Fibroblast of peridontal ligament (primary cell): ENCODE results near the gene ZNF346.
"Not testable (repeated sequence)": the region's sequence is repeated elsewhere in the genome, so short reads cannot be mapped to it uniquely, and the experiment has no call there.

Experiments used
- DNase-seq: peaks from one replicate; pipeline ENCODE4 v3.0.0-alpha.2; 2010; ENCODE audit errors: extremely low read depth

The ZNF346 gene

GRCh38 chr5:177008716-177009115 is 13.8 kb upstream of the ZNF346 start:
- DNase-seq, result no peak

- DNase-seq, result no peak
Measured at GRCh38 chr5:177010153-177010552, 12.3 kb upstream of the ZNF346 start.

GRCh38 chr5:177015156-177015555 is 7.3 kb upstream of the ZNF346 start:
- no peak for DNase-seq

GRCh38 chr5:177018341-177018740 is 4.2 kb upstream of the ZNF346 start:
- no peak for DNase-seq

GRCh38 chr5:177020033-177020432 is 2.5 kb upstream of the ZNF346 start:
- no peak for DNase-seq

GRCh38 chr5:177023303-177023664 is 788 bp downstream of the ZNF346 start:
- DNase-seq, result peak; percentile 21

- DNase-seq, result no peak
Measured at GRCh38 chr5:177024559-177024958, 2.1 kb downstream of the ZNF346 start.

- no peak for DNase-seq
Measured at GRCh38 chr5:177025101-177025601, 2.7 kb downstream of the ZNF346 start.

GRCh38 chr5:177027665-177028064 is 5.2 kb downstream of the ZNF346 start:
- DNase-seq, result no peak

GRCh38 chr5:177029498-177029897 is 7.0 kb downstream of the ZNF346 start:
- no peak for DNase-seq

- DNase-seq, result peak; percentile 24
Measured at GRCh38 chr5:177035976-177036375, 13.5 kb downstream of the ZNF346 start.

- no peak for DNase-seq
Measured at GRCh38 chr5:177036443-177036842, 13.9 kb downstream of the ZNF346 start.

GRCh38 chr5:177036921-177037320 is 14.4 kb downstream of the ZNF346 start:
- no peak for DNase-seq

GRCh38 chr5:177040814-177041420 is 18.4 kb downstream of the ZNF346 start:
- peak; percentile 98 for DNase-seq

- DNase-seq, result no peak
Measured at GRCh38 chr5:177041936-177042335, 19.4 kb downstream of the ZNF346 start.

GRCh38 chr5:177043114-177043513 is 20.6 kb downstream of the ZNF346 start:
- DNase-seq, result no peak

GRCh38 chr5:177043958-177044357 is 21.5 kb downstream of the ZNF346 start:
- DNase-seq, result no peak

GRCh38 chr5:177044641-177045040 is 22.1 kb downstream of the ZNF346 start:
- no peak for DNase-seq

GRCh38 chr5:177045631-177046030 is 23.1 kb downstream of the ZNF346 start:
- DNase-seq, result no peak

GRCh38 chr5:177048531-177048930 is 26.0 kb downstream of the ZNF346 start:
- DNase-seq, result not testable (repeated sequence)

- no peak for DNase-seq
Measured at GRCh38 chr5:177049285-177049684, 26.8 kb downstream of the ZNF346 start.

GRCh38 chr5:177064500-177065277 is 42.2 kb downstream of the ZNF346 start:
- DNase-seq, result no peak

- DNase-seq, result no peak
Measured at GRCh38 chr5:177065491-177065890, 43.0 kb downstream of the ZNF346 start.
